T follicular helper cell (primary cell): ENCODE results near the gene ACTN1.

Source experiments
- DNase-seq: peaks from one replicate; pipeline ENCODE4 v3.0.0-alpha.2; 2020; ENCODE audit warnings: low read depth

The ACTN1 gene

DNA sequence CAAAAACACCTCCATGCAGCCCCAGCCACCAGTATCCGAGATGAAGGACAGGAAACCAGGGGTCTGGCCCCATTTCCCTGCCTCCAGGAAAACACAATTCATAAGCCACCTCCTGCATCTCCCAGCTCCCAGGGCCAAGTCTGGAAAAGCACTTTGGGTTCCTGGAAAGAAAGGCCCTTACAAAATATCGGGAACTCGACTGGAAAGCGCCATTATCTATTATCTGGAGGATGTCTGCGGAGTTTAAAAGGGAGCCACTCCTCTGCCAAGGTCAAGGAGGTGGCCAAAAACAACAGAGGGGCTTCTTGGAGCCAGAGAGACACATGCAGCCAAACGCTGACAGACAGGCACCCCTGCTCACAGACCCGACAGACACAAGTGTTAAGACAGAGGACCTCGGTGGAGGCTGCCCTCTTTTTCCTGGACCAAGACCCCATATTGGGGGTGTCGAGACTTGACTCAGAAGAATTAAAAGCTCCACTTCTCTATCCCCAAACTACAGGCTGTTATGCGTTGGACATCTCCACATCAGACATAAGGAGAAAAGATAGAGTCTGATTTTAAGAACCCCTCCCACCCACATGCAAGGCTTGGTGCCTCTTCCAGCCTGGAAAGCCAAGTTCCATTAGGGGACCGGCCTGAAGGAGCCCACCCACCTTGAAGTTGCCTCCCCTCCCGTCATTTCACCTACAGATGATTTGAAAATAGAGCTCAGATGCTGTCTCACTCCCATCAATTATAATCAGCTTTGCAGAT lies 9.6 kb downstream of the ACTN1 start:
- DNase-seq: no peak

GRCh38 chr14:68968721-68969120 lies 10.4 kb downstream of the ACTN1 start:
- no peak for DNase-seq

DNA sequence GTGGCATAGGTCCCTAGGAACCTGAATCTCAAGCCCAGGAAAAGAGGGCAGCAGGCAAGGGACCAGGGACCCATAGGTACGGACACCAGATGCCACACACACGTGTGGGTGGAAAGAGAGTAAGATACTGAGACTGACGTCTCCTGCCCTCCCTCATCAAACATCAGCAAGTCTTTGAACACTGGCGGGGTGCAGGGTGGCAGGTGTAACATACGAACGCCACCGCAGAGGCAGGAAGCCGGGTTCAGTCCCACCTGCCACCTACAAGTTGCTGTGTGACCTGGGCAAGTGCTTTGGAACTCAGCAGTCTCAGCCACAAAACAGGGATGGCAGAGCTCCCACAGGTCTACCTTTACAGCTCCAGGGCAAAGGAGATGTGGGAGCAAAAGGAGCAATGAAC lies 11.1 kb downstream of the ACTN1 start:
- peak; percentile 69 for DNase-seq

- DNase-seq: no peak
Observed at GRCh38 chr14:68967459-68967940, 11.6 kb downstream of the ACTN1 start.

- DNase-seq: no peak
Observed at GRCh38 chr14:68966872-68967301, 12.2 kb downstream of the ACTN1 start.

- no peak for DNase-seq
Observed at GRCh38 chr14:68965261-68965761, 13.8 kb downstream of the ACTN1 start.

GRCh38 chr14:68964300-68965093 lies 14.6 kb downstream of the ACTN1 start:
- DNase-seq: no peak

GRCh38 chr14:68962681-68963080 lies 16.4 kb downstream of the ACTN1 start:
- no peak for DNase-seq

DNA sequence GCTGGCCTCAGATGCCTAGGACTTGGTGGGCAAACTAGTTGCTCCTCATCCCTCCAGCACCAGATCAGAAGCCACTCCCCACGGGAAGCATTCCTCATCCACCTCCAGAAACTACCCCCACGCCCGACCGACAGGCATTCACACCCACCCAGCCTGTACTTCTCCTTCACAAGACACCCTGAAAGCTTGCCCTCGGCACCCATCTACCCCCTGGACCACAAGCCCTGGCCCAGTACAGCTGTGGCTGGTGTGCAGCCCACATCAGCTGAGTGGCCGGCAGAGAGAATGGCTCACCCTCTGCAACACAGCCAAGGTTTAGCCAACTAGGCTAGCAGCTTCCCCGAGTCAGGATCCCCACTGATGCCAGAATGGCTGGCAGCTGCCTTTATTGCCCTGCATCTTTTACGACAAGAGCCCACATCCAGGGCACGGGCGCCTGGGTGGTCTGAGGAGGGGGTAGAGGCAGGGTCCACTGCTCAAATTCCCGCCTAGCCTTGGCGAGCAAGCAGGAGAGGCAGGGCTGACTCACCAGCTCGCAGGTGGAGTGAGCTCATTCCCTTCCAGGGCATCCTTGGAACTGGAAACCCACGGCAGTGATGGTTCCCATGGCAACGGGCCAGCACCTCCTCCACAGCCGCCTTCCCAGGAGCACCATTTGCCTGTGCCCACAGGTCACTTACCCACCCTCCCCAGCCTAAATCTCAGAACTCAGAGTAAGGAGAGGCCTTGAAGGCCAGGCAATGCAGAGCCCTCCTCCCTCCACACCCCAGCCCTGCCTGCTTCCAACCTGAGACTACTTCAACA lies 17.1 kb downstream of the ACTN1 start:
- no peak for DNase-seq

DNA sequence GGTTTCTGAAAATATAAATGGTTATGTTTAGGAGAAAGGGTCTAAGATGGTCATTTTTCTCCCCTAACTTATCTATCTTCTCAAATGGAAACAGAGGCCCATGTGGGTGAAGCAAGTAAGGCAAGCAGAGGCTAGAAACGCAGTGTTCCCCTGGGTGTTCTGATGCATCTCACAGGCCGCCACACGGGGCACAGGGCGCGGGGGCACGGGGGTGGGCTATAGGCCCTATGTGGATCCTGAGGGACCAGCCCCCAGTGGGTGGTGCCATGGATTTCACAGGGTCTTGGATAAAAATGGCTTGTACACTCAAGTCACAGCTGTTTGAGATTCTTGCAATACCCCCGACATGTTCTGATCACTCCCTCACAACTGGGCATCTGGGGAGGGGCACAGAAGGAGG lies 17.7 kb downstream of the ACTN1 start:
- DNase-seq: no peak

DNA sequence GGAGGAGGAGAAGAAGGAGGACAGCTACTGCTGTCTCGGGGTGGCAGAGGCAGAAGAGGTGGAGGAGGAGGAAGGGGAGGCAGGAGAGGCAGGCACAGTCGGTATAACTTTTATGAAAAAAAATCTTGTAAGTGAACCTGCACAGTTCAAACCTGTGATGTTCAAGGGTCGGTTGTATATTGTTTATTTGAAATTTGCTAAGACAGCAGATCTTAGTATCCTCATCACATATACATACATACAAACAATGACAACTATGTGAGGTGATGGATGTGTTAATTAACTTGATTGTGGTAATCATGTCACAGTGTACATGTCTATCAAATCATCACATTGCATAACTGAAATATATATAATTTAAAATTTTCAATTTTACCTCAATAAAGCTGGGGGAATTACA lies 19.0 kb downstream of the ACTN1 start:
- DNase-seq: no peak

DNA sequence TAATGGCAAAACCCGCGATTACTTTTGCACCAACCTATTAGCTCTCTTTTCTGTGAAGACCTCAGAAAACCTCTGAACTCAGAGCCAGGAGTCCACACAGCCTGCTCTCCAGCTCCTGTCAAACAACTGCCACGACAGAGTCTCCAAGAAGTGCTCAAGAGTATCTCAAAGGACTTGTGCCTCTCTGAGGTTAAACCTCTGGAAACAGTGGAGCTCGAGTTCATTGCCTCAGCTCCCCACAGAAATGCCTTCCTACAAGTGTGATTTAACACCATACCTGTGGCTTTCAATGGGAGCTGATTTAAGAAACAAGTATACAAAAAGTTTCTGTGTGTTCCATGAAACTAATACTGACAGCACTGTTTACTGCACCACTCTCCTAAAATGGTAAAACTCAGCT lies 20.1 kb downstream of the ACTN1 start:
- no peak for DNase-seq

DNA sequence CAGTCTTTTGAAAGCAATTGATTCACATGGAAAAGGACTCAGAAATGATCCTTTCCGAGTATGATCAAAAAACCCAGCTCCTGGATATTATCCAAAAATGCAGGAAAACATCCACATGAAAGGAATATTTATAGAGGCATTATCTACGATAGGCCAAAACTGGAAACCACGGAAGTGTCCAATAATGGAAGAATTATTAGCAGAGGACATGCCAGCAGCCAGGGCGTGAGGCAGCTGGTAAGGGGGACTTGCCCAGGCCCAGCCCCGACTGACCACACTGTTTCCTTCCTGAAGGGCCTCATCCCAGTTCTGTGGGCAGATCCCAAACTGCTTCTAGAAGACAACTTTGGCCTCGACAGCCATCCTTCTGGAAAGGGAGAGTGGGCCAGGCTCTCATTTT lies 20.5 kb downstream of the ACTN1 start:
- no peak for DNase-seq

DNA sequence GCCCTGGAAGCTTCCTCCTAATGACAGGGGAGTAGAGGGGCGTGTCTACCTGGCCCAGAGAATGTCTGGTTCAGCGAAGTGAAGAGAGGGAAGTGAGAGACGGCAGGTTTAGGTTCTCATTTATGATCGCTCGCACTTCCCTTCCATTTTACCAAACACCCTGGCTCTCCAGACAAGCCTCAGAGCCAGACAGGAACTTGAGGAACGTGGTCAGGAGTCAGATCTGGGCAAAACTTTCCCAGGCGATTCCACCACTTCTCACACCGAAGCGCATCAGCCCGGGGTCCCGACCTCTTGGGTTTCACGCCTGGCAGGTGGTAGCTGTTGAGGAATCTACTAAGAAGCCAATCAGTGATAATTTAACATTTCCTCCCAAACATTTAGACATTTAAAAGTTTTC lies 21.3 kb downstream of the ACTN1 start:
- DNase-seq: no peak

- DNase-seq: no peak
Observed at GRCh38 chr14:68956724-68957123, 22.4 kb downstream of the ACTN1 start.

GRCh38 chr14:68955851-68956179 lies 23.3 kb downstream of the ACTN1 start:
- no peak for DNase-seq

DNA sequence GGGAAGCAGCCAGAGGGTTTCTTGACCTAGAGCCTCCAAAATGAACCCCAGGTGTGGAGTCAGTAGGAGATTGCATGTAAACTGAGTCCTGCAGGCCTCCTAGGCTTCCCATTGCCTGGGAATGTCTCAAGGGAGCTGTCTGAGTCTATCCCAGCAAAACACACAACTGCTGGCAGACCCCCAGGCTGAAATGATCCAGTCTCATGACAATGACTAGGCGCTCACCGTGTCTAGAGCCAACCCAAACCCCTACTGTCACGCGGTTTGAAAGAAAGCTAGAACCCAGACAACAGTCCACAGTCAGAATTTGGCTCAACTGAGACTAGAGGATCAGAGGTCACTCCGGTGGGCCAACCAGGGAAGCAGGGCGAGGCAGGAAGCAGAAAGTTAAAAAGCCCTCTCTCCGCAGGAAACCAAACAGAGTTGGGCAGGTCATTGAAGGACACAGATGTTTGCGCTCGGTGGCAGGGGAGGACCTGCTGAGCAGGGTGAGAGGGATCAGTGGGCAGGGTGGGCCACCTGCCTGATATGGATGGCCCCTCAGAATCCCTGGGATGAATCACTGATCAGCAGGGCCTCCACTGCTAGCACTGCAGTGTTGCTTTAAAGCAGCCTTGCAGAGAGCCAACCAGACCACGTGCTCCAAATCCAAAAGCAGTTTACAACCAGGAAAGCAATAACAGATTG lies 23.8 kb downstream of the ACTN1 start:
- DNase-seq: no peak

- no peak for DNase-seq
Observed at GRCh38 chr14:68953196-68953555, 25.9 kb downstream of the ACTN1 start.

DNA sequence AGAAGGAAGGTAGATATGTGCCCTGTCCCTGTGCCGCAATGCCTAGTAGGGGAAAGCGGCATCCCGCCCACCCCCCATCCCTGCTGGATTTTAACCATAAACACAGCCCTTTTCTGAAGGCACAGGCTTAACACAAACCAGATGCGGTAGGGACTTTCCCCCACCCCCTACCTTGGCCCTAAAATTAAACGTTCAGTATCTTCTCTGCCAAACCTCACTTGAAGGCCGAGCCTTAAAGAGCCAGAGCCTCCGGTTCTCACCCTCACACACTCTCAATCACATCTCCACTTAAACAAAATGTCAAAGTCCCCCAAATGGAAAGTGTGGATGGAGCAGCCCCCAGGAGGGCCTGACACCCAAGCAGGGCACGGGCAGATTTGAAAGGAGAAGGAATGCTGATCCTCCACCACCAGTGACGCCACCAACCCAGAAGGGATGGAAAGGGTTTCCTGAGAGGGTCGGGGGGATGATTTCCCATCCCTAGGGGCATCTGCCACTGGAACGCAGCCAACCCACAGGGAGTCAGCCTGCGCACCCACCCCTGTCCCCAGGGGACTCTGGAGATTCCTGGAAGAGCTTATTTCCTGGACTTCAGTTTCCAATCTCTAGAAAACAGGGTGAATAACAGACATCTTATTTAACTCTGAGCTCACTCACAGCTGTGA lies 26.4 kb downstream of the ACTN1 start:
- DNase-seq: no peak

DNA sequence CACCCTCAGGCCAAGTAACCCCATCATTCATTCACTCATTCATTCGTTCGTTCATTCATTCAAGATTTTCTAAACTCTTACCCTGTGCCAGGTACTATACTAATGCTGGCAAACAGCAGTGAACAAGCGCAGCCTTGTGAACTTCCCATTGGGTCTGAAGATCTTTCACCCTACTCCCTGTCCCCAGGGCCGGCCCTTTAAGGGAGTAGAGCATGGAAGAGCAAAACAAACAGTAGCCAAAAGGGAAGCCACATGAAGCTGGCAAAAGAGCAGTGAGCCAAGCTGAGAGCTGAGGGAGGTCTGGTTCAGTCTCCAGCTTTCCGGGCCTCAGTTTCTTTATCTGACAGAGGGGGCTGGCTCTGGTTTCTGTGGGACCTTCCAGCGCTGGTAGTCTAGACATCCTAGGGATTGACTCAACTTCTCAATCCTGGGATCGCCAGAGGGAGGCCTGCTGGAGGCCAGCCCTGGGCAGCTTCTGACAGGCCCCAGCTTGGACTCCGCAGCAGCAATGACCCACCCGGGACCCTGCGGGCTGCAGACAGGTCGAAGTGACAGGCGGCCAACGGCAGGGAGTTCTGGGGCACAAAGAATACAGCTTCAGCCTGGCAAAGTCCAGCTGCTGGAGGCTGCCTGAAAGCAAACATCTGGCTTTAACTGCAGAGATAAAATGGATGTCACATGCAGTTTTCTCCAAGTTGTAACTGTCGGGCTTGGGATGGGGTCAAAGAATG lies 27.1 kb downstream of the ACTN1 start:
- no peak for DNase-seq
